GM23338 (cell line): ENCODE results near the gene C5orf24. TPM values are rescaled to one million over a fixed set of nuclear protein-coding genes. Genes with fewer than 3 reads are reported as not detected.

Source experiments
- ATAC-seq: fragments of 200-7000 bp; cut with Tn5 transposase; 3 replicates; pipeline ENCODE4 v1.9.1; 2020
- DNase-seq: peaks from one replicate; pipeline ENCODE4 v3.0.0-alpha.2; 2015; ENCODE audit warnings: low spot score
- H2AFZ ChIP-seq: fragments of 200-600 bp; sonication (generic); 2 replicates; pipeline ENCODE4 v1.8.0; 2016; ENCODE audit warnings: antibody characterized with exemption, mild to moderate bottlenecking, moderate library complexity
- H3F3A ChIP-seq: fragments of 200-600 bp; sonication (generic); replicated peaks from 2 replicates; pipeline ENCODE4 v1.8.0; 2017; ENCODE audit warnings: antibody characterized with exemption, mixed run types, low read depth
- H3K27ac ChIP-seq: fragments of 200-600 bp; sonication (generic); 2 replicates; pipeline ENCODE4 v1.6.1; 2016; ENCODE audit warnings: low read depth
- H3K27me3 ChIP-seq: fragments of 200-600 bp; sonication (generic); 2 replicates; pipeline ENCODE4 v1.8.0; 2016; ENCODE audit warnings: mild to moderate bottlenecking, mixed run types, moderate library complexity; ENCODE audit not compliant: insufficient read depth
- H3K36me3 ChIP-seq: fragments of 200-600 bp; sonication (generic); 2 replicates; pipeline ENCODE4 v1.8.0; 2016; ENCODE audit warnings: mild to moderate bottlenecking; ENCODE audit not compliant: insufficient read depth
- H3K4me1 ChIP-seq: fragments of 200-600 bp; sonication (generic); 2 replicates; pipeline ENCODE4 v1.8.0; 2016; ENCODE audit warnings: mild to moderate bottlenecking, moderate library complexity; ENCODE audit not compliant: insufficient read depth
- H3K4me2 ChIP-seq: fragments of 200-600 bp; sonication (generic); 2 replicates; pipeline ENCODE4 v1.7.1; 2017; ENCODE audit warnings: mixed run types
- H3K4me3 ChIP-seq: fragments of 200-600 bp; sonication (generic); 2 replicates; pipeline ENCODE4 v1.6.1; 2016; ENCODE audit warnings: mixed run types
- H3K79me2 ChIP-seq: fragments of 200-600 bp; sonication (generic); replicated peaks from 2 replicates; pipeline ENCODE4 v1.8.0; 2017; ENCODE audit warnings: mild to moderate bottlenecking; ENCODE audit not compliant: insufficient read depth
- H3K9me2 ChIP-seq: fragments of 200-600 bp; sonication (generic); 2 replicates; pipeline ENCODE4 v1.8.0; 2017; ENCODE audit not compliant: insufficient read depth
- H4K20me1 ChIP-seq: fragments of 200-600 bp; sonication (generic); replicated peaks from 2 replicates; pipeline ENCODE4 v1.8.0; 2017; ENCODE audit warnings: mild to moderate bottlenecking; ENCODE audit not compliant: insufficient read depth
- H3K27ac Mint-ChIP-seq: 2 replicates; pipeline ENCODE4 v1.8.0; 2020; ENCODE audit warnings: inconsistent platforms, mild to moderate bottlenecking, moderate library complexity, mixed read lengths
- H3K27me3 Mint-ChIP-seq: 3 replicates; pipeline ENCODE4 v1.8.0; 2022; ENCODE audit warnings: low read depth, mild to moderate bottlenecking, moderate library complexity, mixed read lengths, inconsistent platforms; ENCODE audit not compliant: insufficient read depth, poor library complexity
- H3K36me3 Mint-ChIP-seq: 3 replicates; pipeline ENCODE4 v1.8.0; 2021; ENCODE audit warnings: low read depth, mild to moderate bottlenecking, inconsistent platforms, moderate library complexity, mixed read lengths
- H3K4me1 Mint-ChIP-seq: 3 replicates; pipeline ENCODE4 v1.8.0; 2020; ENCODE audit warnings: mild to moderate bottlenecking, inconsistent platforms, mixed read lengths
- H3K4me3 Mint-ChIP-seq: 3 replicates; pipeline ENCODE4 v1.8.0; 2021; ENCODE audit warnings: moderate library complexity, mild to moderate bottlenecking, inconsistent platforms, mixed read lengths
- H3K9me3 Mint-ChIP-seq: 3 replicates; pipeline ENCODE4 v1.8.0; 2020; ENCODE audit warnings: moderate library complexity, mild to moderate bottlenecking, inconsistent platforms, mixed read lengths
- CREB1 ChIP-seq: fragments of 250-450 bp; sonication (Bioruptor Pico); IDR thresholded peaks from 2 replicates; pipeline ENCODE4 v1.5.0; 2020; ENCODE audit warnings: low read depth, mild to moderate bottlenecking, moderate library complexity
- EZH2 ChIP-seq: fragments of 200-600 bp; sonication (generic); IDR thresholded peaks from one replicate; pipeline ENCODE4 v1.8.0; 2017; ENCODE audit warnings: antibody characterized with exemption, mild to moderate bottlenecking, low read depth; ENCODE audit not compliant: unreplicated experiment
- EZH2phosphoT487 ChIP-seq: fragments of 200-600 bp; sonication (generic); IDR thresholded peaks from one replicate; pipeline ENCODE4 v1.8.1; 2018; ENCODE audit warnings: antibody characterized with exemption; ENCODE audit not compliant: unreplicated experiment
- JUNB ChIP-seq: IDR thresholded peaks from one replicate; pipeline ENCODE4 v1.6.1; 2016; ENCODE audit warnings: antibody characterized with exemption; ENCODE audit not compliant: unreplicated experiment
- NANOG ChIP-seq: IDR thresholded peaks from 2 replicates; pipeline ENCODE4 v1.6.1; 2016; ENCODE audit warnings: antibody characterized with exemption, borderline replicate concordance
- POLR2AphosphoS5 ChIP-seq: IDR thresholded peaks from 2 replicates; pipeline ENCODE4 v1.6.1; 2016; ENCODE audit warnings: antibody characterized with exemption, low read depth
- STAT1 ChIP-seq: IDR thresholded peaks from one replicate; pipeline ENCODE4 v1.6.1; 2016; ENCODE audit warnings: antibody characterized with exemption; ENCODE audit not compliant: unreplicated experiment
- ZNF114 ChIP-seq: fragments of 250-450 bp; sonication (Bioruptor Pico); IDR thresholded peaks from 2 replicates; pipeline ENCODE4 v1.5.0; 2020; ENCODE audit warnings: mild to moderate bottlenecking, moderate library complexity
- ZNF331 ChIP-seq: fragments of 250-450 bp; sonication (Bioruptor Pico); IDR thresholded peaks from 2 replicates; pipeline ENCODE4 v1.5.0; 2020; ENCODE audit warnings: low read depth, mild to moderate bottlenecking, moderate library complexity
- polyA plus RNA-seq: library from polyadenylated mRNA; unstranded; fragments of >200 nt; fragmentation: Nextera tagmentation; extraction: Ambion mirVana; gene quantifications from 2 replicates; pipeline ENCODE4 v1.2.1, GENCODE V29; 2016
- total RNA-seq: library from RNA; depleted of rRNA; stranded (reverse); fragments of >200 nt; shearing (Covaris generic); gene quantifications from 2 replicates; pipeline ENCODE4 v1.2.3, GENCODE V29; 2014
- TF ChIP-seq, protein P1 (sequence below): fragments of 250-450 bp; sonication (Bioruptor Pico); IDR thresholded peaks from 2 replicates; pipeline ENCODE4 v1.5.0; 2020; ENCODE audit warnings: mild to moderate bottlenecking, moderate library complexity
- TF ChIP-seq, protein P2 (sequence below): IDR thresholded peaks from 2 replicates; pipeline ENCODE4 v1.6.1; 2016; ENCODE audit warnings: antibody characterized with exemption
- TF ChIP-seq, protein P3 (sequence below), 2 experiments: fragments of 200-600 bp in 1 of 2; sonication (generic) in 1 of 2; conservative IDR thresholded peaks; 2 replicates each; pipeline versions ENCODE4 v1.5.1 to v1.6.1; 2016 to 2017; ENCODE audit warnings: antibody characterized with exemption in 2 of 2, low read depth in 2 of 2, mild to moderate bottlenecking in 2 of 2, moderate library complexity in 1 of 2
- TF ChIP-seq, protein P4 (sequence below): IDR thresholded peaks from one replicate; pipeline ENCODE4 v1.6.1; 2018; ENCODE audit warnings: antibody characterized with exemption; ENCODE audit not compliant: unreplicated experiment

C5orf24 gene
- total and polyA plus RNA-seq, 2 experiments from 2014 or later: 14.6 to 21.1 TPM

DNA sequence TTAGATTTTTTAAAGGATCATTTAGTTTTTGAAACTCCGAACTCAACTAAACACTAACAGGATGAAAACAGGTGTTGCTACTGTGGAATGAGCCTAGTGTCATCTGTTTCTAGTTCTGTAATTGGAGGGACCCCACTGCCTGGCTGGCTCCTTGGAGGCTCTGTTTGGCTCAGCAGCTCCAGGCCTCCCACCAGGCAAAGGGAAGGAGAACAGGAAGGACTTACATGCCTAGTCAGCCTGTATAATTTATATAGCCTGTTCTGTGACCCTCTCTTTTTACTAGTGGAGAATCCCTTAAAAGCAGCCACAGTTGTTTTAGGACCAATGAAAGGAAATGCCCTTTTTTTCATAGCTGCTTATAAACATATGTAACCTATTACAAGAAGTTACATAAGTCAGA lies 21.1 kb upstream of the C5orf24 start:
- no peak overlapping the region for H3K4me2 ChIP-seq
- no peaks in the 10 kb centered on the region for H3K9me2 ChIP-seq
- Mint-ChIP-seq H3K9me3 (no peaks in the 10 kb centered on the region), H3K4me1 (no peaks in the 10 kb centered on the region), H3K27me3 (no peaks in the 10 kb centered on the region), H3K4me3 (no peak overlapping the region), H3K27ac (no peak overlapping the region), H3K36me3 (peaks cover 79% of the 10 kb centered on the region)
- ATAC-seq (no peak), DNase-seq (no peak)
- 0 out of 2 replicates have a peak, but pooled peaks cover 6% of the 10 kb centered on the region for H3F3A ChIP-seq
- H3K27ac ChIP-seq: no peak overlapping the region
- no peak overlapping the region for H3K4me3 ChIP-seq
- TF ChIP-seq JUNB (no peak), STAT1 (no peak), EZH2phosphoT487 (no peak), POLR2AphosphoS5 (no peak), NANOG (no peak), EZH2 (no peak), ZNF331 (CRISPR knock-in tag) (no peak), ZNF114 (CRISPR knock-in tag) (no peak), CREB1 (CRISPR knock-in tag) (no peak)
- TF ChIP-seq, protein P1, sequence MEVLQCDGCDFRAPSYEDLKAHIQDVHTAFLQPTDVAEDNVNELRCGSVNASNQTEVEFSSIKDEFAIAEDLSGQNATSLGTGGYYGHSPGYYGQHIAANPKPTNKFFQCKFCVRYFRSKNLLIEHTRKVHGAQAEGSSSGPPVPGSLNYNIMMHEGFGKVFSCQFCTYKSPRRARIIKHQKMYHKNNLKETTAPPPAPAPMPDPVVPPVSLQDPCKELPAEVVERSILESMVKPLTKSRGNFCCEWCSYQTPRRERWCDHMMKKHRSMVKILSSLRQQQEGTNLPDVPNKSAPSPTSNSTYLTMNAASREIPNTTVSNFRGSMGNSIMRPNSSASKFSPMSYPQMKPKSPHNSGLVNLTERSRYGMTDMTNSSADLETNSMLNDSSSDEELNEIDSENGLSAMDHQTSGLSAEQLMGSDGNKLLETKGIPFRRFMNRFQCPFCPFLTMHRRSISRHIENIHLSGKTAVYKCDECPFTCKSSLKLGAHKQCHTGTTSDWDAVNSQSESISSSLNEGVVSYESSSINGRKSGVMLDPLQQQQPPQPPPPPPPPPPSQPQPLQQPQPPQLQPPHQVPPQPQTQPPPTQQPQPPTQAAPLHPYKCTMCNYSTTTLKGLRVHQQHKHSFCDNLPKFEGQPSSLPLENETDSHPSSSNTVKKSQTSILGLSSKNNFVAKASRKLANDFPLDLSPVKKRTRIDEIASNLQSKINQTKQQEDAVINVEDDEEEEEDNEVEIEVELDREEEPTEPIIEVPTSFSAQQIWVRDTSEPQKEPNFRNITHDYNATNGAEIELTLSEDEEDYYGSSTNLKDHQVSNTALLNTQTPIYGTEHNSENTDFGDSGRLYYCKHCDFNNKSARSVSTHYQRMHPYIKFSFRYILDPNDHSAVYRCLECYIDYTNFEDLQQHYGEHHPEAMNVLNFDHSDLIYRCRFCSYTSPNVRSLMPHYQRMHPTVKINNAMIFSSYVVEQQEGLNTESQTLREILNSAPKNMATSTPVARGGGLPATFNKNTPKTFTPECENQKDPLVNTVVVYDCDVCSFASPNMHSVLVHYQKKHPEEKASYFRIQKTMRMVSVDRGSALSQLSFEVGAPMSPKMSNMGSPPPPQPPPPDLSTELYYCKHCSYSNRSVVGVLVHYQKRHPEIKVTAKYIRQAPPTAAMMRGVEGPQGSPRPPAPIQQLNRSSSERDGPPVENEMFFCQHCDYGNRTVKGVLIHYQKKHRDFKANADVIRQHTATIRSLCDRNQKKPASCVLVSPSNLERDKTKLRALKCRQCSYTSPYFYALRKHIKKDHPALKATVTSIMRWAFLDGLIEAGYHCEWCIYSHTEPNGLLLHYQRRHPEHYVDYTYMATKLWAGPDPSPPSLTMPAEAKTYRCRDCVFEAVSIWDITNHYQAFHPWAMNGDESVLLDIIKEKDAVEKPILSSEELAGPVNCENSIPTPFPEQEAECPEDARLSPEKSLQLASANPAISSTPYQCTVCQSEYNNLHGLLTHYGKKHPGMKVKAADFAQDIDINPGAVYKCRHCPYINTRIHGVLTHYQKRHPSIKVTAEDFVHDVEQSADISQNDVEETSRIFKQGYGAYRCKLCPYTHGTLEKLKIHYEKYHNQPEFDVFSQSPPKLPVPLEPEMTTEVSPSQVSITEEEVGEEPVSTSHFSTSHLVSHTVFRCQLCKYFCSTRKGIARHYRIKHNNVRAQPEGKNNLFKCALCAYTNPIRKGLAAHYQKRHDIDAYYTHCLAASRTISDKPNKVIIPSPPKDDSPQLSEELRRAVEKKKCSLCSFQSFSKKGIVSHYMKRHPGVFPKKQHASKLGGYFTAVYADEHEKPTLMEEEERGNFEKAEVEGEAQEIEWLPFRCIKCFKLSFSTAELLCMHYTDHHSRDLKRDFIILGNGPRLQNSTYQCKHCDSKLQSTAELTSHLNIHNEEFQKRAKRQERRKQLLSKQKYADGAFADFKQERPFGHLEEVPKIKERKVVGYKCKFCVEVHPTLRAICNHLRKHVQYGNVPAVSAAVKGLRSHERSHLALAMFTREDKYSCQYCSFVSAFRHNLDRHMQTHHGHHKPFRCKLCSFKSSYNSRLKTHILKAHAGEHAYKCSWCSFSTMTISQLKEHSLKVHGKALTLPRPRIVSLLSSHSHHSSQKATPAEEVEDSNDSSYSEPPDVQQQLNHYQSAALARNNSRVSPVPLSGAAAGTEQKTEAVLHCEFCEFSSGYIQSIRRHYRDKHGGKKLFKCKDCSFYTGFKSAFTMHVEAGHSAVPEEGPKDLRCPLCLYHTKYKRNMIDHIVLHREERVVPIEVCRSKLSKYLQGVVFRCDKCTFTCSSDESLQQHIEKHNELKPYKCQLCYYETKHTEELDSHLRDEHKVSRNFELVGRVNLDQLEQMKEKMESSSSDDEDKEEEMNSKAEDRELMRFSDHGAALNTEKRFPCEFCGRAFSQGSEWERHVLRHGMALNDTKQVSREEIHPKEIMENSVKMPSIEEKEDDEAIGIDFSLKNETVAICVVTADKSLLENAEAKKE: no peak
- TF ChIP-seq, protein P2, sequence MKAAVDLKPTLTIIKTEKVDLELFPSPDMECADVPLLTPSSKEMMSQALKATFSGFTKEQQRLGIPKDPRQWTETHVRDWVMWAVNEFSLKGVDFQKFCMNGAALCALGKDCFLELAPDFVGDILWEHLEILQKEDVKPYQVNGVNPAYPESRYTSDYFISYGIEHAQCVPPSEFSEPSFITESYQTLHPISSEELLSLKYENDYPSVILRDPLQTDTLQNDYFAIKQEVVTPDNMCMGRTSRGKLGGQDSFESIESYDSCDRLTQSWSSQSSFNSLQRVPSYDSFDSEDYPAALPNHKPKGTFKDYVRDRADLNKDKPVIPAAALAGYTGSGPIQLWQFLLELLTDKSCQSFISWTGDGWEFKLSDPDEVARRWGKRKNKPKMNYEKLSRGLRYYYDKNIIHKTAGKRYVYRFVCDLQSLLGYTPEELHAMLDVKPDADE: no peak
- TF ChIP-seq, protein P3, sequence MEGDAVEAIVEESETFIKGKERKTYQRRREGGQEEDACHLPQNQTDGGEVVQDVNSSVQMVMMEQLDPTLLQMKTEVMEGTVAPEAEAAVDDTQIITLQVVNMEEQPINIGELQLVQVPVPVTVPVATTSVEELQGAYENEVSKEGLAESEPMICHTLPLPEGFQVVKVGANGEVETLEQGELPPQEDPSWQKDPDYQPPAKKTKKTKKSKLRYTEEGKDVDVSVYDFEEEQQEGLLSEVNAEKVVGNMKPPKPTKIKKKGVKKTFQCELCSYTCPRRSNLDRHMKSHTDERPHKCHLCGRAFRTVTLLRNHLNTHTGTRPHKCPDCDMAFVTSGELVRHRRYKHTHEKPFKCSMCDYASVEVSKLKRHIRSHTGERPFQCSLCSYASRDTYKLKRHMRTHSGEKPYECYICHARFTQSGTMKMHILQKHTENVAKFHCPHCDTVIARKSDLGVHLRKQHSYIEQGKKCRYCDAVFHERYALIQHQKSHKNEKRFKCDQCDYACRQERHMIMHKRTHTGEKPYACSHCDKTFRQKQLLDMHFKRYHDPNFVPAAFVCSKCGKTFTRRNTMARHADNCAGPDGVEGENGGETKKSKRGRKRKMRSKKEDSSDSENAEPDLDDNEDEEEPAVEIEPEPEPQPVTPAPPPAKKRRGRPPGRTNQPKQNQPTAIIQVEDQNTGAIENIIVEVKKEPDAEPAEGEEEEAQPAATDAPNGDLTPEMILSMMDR (conservative IDR thresholded peaks at IDR 0.05; ENCODE audit: low read depth in 2 of 2): no peak
- TF ChIP-seq, protein P4, sequence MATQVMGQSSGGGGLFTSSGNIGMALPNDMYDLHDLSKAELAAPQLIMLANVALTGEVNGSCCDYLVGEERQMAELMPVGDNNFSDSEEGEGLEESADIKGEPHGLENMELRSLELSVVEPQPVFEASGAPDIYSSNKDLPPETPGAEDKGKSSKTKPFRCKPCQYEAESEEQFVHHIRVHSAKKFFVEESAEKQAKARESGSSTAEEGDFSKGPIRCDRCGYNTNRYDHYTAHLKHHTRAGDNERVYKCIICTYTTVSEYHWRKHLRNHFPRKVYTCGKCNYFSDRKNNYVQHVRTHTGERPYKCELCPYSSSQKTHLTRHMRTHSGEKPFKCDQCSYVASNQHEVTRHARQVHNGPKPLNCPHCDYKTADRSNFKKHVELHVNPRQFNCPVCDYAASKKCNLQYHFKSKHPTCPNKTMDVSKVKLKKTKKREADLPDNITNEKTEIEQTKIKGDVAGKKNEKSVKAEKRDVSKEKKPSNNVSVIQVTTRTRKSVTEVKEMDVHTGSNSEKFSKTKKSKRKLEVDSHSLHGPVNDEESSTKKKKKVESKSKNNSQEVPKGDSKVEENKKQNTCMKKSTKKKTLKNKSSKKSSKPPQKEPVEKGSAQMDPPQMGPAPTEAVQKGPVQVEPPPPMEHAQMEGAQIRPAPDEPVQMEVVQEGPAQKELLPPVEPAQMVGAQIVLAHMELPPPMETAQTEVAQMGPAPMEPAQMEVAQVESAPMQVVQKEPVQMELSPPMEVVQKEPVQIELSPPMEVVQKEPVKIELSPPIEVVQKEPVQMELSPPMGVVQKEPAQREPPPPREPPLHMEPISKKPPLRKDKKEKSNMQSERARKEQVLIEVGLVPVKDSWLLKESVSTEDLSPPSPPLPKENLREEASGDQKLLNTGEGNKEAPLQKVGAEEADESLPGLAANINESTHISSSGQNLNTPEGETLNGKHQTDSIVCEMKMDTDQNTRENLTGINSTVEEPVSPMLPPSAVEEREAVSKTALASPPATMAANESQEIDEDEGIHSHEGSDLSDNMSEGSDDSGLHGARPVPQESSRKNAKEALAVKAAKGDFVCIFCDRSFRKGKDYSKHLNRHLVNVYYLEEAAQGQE: no peak
- H3K27me3 ChIP-seq: no peaks in the 10 kb centered on the region
- no peaks in the 10 kb centered on the region for H3K79me2 ChIP-seq
- H3K36me3 ChIP-seq: peaks cover 33% of the 10 kb centered on the region
- 0 out of 2 replicates have a peak, but pooled peaks cover 15% of the 10 kb centered on the region for H4K20me1 ChIP-seq
- no peaks in the 10 kb centered on the region for H3K4me1 ChIP-seq
- H2AFZ ChIP-seq: no peak overlapping the region
